Gastroesophageal sphincter (tissue), 4 donors: ENCODE data around the gene PIGU. TPM values are rescaled to one million over a fixed set of nuclear protein-coding genes. Genes with fewer than 3 reads are reported as not detected.

Experiments used
- ATAC-seq: fragments of 150-250 bp; one replicate; pipeline ENCODE4 v1.9.1; 2016; ENCODE audit warnings: mild to moderate bottlenecking, moderate library complexity
- H3K27ac ChIP-seq, 4 donors: fragments of 200-600 bp; sonication (generic) in 3 of 4; 1 replicate in 3 of 4; 2 replicates in 1 of 4; pipeline ENCODE4 v1.5.1; 2016 to 2019
- H3K27me3 ChIP-seq: fragments of 200-600 bp; sonication (generic); one replicate; pipeline ENCODE4 v1.5.1; 2019
- H3K36me3 ChIP-seq, 2 donors: fragments of 200-600 bp; sonication (generic); one replicate each; pipeline ENCODE4 v1.5.1; 2019; ENCODE audit warnings: control low read depth in 1 of 2
- H3K4me1 ChIP-seq, 3 donors: fragments of 200-600 bp; sonication (generic); 1 replicate in 2 of 3; 2 replicates in 1 of 3; pipeline ENCODE4 v1.5.1; 2016 to 2019; ENCODE audit warnings: control low read depth in 2 of 3
- H3K4me3 ChIP-seq, 2 donors: fragments of 200-600 bp; sonication (generic); one replicate each; pipeline ENCODE4 v1.5.1; 2019; ENCODE audit warnings: mild to moderate bottlenecking in 1 of 2, moderate library complexity in 1 of 2
- H3K9me3 ChIP-seq, 3 donors: fragments of 200-600 bp; sonication (generic); one replicate each; pipeline ENCODE4 v1.5.1; 2017 to 2019; ENCODE audit warnings: control low read depth in 2 of 3
- EP300 ChIP-seq: sonication (generic); formaldehyde crosslinking; IDR thresholded peaks from one replicate; pipeline ENCODE4 v1.6.1; 2017; ENCODE audit warnings: antibody characterized with exemption, mild to moderate bottlenecking
- POLR2A ChIP-seq, 2 donors: fragments of 450-650 bp; IDR thresholded peaks; one replicate each; pipeline ENCODE4 v1.6.1; 2017; ENCODE audit warnings: antibody characterized with exemption in 2 of 2, mild to moderate bottlenecking in 2 of 2, moderate library complexity in 1 of 2
- POLR2AphosphoS5 ChIP-seq: sonication (generic); formaldehyde crosslinking; IDR thresholded peaks from one replicate; pipeline ENCODE4 v1.6.1; 2017; ENCODE audit warnings: antibody characterized with exemption
- WGBS, 2 donors: methylation state at CpG; one replicate each; pipeline ENCODE4 v1.1.5; 2018; ENCODE audit warnings: low coverage in 1 of 2; 5-methylcytosine and 5-hydroxymethylcytosine counted together
- total RNA-seq, 4 donors: library from RNA; depleted of rRNA; stranded (reverse); fragments of >200 nt; gene quantifications; one replicate each; pipeline ENCODE4 v1.1.0, GENCODE V29; 2016
- TF ChIP-seq, protein P1 (sequence below), 4 experiments: fragments of 200-600 bp in 2 of 4; fragments of 450-650 bp in 2 of 4; sonication (generic) in 1 of 4; IDR thresholded peaks; one replicate each; pipeline ENCODE4 v1.5.1; 2017 to 2019; ENCODE audit warnings: antibody characterized with exemption in 4 of 4, mild to moderate bottlenecking in 2 of 4, moderate library complexity in 2 of 4

PIGU gene
- total RNA-seq, 4 donors from 2014 or later = 5.4 to 11.8 (median 10.8) TPM

- no peaks in the 10 kb centered on the region for H3K4me1 ChIP-seq
- H3K27me3 ChIP-seq = no peaks in the 10 kb centered on the region
- H3K27ac ChIP-seq = no peak overlapping the region
- TF ChIP-seq POLR2AphosphoS5 (no peak), POLR2A (IDR thresholded peaks at IDR 0.05) (no peak), EP300 (no peak)
- H3K4me3 ChIP-seq = no peak overlapping the region
- peaks cover 0 to 4% of the 10 kb centered on the region in 2 donors for H3K36me3 ChIP-seq
- H3K9me3 ChIP-seq = no peaks in the 10 kb centered on the region
- ATAC-seq = peak; percentile 69
Measured at GRCh38 chr20:34643928-34644327, 33.0 kb downstream of the PIGU start.

DNA sequence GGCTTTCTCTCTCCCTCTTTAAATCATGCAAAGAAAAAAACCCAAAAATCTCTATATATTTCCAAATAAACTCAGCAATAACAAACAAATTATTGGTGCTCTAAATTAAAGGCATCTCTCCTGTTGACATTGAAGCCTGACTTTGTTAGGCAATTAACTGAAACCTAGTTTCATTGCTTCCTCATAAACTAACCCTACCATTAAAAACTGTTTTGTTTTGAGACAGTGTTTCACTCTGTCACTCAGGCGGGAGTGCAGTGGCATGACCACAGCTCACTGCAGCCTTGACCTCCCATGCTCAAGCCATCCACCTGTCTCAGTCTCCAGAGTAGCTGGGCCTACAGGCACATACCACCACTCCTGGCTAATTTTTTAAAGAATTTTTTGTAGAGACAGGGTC, 34.9 kb downstream of the PIGU start:
- peaks cover 4 to 10% of the 10 kb centered on the region in 2 donors for H3K36me3 ChIP-seq
- H3K4me3 ChIP-seq = no peak overlapping the region
- H3K27me3 ChIP-seq = no peaks in the 10 kb centered on the region
- ATAC-seq = no peak
- WGBS, 2 donors = 80 to 100% methylated on average over 1 of the region's 1 CpG
- no peak overlapping the region for H3K27ac ChIP-seq
- H3K9me3 ChIP-seq = no peaks in the 10 kb centered on the region
- TF ChIP-seq, protein P1, sequence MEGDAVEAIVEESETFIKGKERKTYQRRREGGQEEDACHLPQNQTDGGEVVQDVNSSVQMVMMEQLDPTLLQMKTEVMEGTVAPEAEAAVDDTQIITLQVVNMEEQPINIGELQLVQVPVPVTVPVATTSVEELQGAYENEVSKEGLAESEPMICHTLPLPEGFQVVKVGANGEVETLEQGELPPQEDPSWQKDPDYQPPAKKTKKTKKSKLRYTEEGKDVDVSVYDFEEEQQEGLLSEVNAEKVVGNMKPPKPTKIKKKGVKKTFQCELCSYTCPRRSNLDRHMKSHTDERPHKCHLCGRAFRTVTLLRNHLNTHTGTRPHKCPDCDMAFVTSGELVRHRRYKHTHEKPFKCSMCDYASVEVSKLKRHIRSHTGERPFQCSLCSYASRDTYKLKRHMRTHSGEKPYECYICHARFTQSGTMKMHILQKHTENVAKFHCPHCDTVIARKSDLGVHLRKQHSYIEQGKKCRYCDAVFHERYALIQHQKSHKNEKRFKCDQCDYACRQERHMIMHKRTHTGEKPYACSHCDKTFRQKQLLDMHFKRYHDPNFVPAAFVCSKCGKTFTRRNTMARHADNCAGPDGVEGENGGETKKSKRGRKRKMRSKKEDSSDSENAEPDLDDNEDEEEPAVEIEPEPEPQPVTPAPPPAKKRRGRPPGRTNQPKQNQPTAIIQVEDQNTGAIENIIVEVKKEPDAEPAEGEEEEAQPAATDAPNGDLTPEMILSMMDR (IDR thresholded peaks at IDR 0.05) = no peak
- TF ChIP-seq EP300 (no peak), POLR2AphosphoS5 (no peak), POLR2A (IDR thresholded peaks at IDR 0.05) (no peak)
- H3K4me1 ChIP-seq = no peaks in the 10 kb centered on the region

DNA sequence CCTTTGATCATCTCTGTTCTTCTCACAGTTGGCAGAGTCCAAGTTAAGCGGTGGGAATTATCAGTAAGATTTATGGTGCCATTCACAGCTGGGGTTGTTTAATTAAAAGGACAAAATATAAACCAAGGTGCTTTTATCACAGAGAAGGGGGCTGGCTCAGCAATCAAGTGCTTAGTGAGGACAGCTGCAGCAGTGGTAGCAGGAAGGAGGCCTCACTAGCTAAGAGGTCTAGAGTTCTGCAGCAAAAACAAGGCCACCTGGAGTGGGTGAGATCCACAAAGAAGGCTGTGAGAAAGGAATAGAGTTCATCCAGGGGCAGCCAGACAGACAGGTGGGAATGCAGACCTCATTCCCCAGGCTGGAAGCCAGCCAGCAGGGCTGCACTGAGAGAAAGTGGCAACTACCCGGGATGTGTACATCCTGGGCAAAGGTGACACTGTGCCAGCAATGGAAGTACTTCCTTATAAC, 37.1 kb downstream of the PIGU start:
- Histone ChIP-seq H3K27ac (no peak overlapping the region), H3K4me1 (peaks cover 0 to 6% (median 0%) of the 10 kb centered on the region in 3 donors), H3K9me3 (no peaks in the 10 kb centered on the region), H3K4me3 (no peak overlapping the region), H3K27me3 (no peaks in the 10 kb centered on the region), H3K36me3 (peaks cover 4 to 21% of the 10 kb centered on the region in 2 donors)
- TF ChIP-seq EP300 = no peak
- TF ChIP-seq, protein P1 (IDR thresholded peaks at IDR 0.05) = no peak
- WGBS, 2 donors = 38 to 61% methylated on average over 1 to 2 of the region's 2 CpGs
- ATAC-seq = no peak

- 92 to 100% methylated on average over 3 of the region's 3 CpGs for WGBS, 2 donors
- Histone ChIP-seq H3K4me1 (peaks cover 0 to 6% (median 0%) of the 10 kb centered on the region in 3 donors), H3K36me3 (peaks cover 4 to 30% of the 10 kb centered on the region in 2 donors), H3K27ac (peak overlapping the region in 3 of 4 donors; percentile 49 to 75 (median 65)), H3K27me3 (no peaks in the 10 kb centered on the region), H3K9me3 (no peaks in the 10 kb centered on the region), H3K4me3 (no peak overlapping the region)
- ATAC-seq = no peak
- TF ChIP-seq POLR2AphosphoS5 = no peak
- TF ChIP-seq, protein P1 (IDR thresholded peaks at IDR 0.05) = no peak
- TF ChIP-seq EP300 = no peak
- no peak for TF ChIP-seq POLR2A (IDR thresholded peaks at IDR 0.05)
Measured at GRCh38 chr20:34638532-34638931, 38.4 kb downstream of the PIGU start.

- no peak for ATAC-seq
- WGBS, 2 donors = 70% methylated on average over 1 of the region's 1 CpG; no CpG with 5 or more reads in 1 of the 2 donors
- no peaks in the 10 kb centered on the region for H3K27me3 ChIP-seq
- no peaks in the 10 kb centered on the region for H3K9me3 ChIP-seq
- H3K4me3 ChIP-seq = no peak overlapping the region
- peak overlapping the region; percentile 31 to 75 (median 57) for H3K27ac ChIP-seq
- TF ChIP-seq POLR2A (IDR thresholded peaks at IDR 0.05) = no peak
- TF ChIP-seq POLR2AphosphoS5 = no peak
- TF ChIP-seq, protein P1 (IDR thresholded peaks at IDR 0.05) = no peak
- no peak for TF ChIP-seq EP300
- peaks cover 4 to 36% of the 10 kb centered on the region in 2 donors for H3K36me3 ChIP-seq
- H3K4me1 ChIP-seq = peaks cover 0 to 6% (median 0%) of the 10 kb centered on the region in 3 donors
Measured at GRCh38 chr20:34638039-34638292, 38.9 kb downstream of the PIGU start.
